GM19328 (cell line): Measurements from ENCODE around the gene BCL2L13.
"Not testable (repeated sequence)": the region's sequence is repeated elsewhere in the genome, so short reads cannot be mapped to it uniquely, and the experiment has no call there.

Experiments
- ATAC-seq: cut with Tn5 transposase; IDR thresholded peaks from one replicate; pipeline ENCODE4 v1.9.1; 2021; ENCODE audit warnings: mild to moderate bottlenecking, moderate library complexity; ENCODE audit not compliant: unreplicated experiment

Gene BCL2L13

GRCh38 chr22:17694193-17694592 lies 55.6 kb downstream of the BCL2L13 start:
- no peak for ATAC-seq

GRCh38 chr22:17694752-17695151 lies 56.2 kb downstream of the BCL2L13 start:
- ATAC-seq, result no peak

DNA sequence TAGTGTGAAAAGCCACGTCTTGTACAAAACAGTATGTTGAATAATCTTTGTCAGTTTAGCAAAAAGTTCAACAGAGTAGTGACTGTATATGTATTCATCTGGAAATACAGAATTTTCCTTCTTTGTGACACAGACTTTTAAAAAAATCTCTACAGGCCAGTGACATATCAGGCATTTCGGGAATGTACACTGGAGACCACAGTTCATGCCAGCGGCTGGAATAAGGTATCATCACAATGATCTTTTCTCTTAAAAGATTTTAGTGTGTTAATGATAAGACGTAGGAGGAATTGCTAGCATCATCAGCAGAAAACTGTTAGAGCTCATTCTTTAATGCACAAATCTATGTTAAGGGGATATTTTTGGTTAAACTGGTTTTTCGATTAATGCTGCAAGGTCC lies 57.4 kb downstream of the BCL2L13 start:
- ATAC-seq, result no peak

DNA sequence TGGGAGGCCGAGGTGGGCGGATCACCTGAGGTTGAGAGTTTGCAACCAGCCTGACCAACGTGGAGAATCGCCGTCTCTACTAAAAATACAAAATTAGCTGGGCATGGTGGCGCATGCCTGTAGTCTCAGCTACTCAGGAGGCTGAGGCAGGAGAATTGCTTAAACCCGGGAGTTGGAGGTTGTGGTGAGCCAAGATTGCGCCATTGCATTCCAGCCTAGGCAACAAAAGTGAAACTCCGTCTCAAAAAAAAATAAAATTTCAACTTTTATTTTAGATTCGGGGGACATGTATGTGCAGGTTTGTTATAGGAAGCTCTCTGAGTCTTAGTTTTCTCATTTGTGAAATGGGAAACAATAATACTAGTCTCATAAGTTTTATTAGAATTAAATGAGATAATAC lies 58.6 kb downstream of the BCL2L13 start:
- not testable (repeated sequence) for ATAC-seq

- ATAC-seq, result not testable (repeated sequence)
These were observed 59.7 kb downstream of the BCL2L13 start for GRCh38 chr22:17698276-17698675.

DNA sequence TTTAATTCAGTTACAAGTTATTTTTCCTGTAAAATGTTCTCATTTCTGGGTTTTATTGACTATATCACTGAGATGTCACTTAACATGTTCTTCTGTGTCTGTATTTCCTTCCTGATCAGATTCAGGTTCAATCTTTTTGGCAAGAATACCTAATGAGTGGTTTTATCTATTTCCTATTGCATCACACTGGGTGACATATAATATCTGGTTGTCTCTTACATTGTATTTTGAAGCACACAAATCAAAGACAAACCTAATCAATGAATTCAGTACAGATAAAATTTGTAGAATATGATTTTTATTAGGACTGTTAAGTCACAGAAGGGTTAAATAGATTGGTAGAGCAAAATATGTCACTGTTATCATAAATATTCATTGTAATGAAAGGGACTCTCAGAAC lies 60.4 kb downstream of the BCL2L13 start:
- no peak for ATAC-seq

DNA sequence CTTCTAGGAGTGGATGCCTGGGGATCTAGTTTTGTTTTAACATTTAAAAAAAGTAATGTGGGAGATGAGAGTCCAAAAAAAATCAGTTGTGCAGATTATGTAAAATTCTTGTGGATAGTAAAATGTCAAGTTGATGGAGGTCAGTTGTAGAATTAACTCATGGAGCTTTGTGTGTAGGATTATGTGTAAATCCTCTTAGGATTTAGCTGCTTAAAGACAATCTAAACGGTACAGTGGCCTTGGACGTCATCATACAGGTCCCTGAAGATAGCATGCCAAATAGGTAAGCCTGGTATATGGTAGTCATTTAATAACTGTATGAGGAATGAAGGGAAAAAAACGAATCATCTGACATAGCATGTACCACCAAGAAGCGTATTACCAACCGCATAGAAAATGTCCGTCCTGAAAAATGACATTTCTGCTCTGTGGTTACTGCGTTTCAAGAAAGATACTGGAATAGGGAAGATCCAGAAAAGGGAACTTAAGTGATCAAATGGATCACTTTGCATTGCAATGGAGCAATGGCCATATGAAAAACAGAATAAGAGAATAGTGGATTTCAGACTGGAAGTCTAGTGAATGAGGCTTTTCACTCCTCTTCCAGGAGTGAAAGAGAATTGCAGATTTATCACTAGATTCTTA lies 61.3 kb downstream of the BCL2L13 start:
- ATAC-seq, result no peak

DNA sequence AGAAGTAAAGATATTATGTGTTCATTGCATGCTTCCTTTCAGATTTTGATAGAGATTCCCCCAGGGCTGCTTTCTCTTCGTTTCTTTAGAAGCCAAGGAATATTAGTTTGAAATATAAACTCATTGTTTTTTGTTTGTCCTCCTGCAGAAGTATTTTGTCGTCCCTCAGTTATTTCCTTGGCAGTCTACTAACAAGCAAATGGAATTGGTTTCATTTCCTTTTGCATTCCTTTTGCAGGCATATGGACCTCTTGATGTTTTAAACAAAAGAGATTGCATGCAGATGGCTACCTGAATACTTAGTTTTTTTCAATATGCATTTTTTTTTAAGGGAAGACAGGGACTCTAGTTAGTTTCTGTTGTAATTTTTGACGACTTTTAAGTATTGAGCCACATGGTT lies 62.2 kb downstream of the BCL2L13 start:
- ATAC-seq, result no peak

DNA sequence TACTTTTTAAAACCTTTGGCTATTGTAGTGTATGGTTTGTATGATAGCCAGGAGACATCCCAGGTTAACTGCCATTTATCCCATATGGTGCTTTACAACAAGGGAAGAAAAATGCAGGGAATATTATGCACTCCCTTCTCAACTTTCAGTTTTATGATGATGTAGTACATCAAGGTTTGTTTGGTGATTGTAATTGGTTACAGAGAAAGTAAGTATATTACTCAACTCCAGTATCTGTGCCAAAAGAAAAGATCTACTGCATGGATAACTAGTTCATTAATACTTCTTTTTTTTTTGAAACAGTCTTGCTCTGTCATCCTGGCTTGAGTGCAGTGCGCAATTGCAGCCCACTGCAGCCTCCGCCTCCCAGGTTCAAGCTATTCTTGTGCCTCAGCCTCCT lies 65.3 kb downstream of the BCL2L13 start:
- no peak for ATAC-seq

DNA sequence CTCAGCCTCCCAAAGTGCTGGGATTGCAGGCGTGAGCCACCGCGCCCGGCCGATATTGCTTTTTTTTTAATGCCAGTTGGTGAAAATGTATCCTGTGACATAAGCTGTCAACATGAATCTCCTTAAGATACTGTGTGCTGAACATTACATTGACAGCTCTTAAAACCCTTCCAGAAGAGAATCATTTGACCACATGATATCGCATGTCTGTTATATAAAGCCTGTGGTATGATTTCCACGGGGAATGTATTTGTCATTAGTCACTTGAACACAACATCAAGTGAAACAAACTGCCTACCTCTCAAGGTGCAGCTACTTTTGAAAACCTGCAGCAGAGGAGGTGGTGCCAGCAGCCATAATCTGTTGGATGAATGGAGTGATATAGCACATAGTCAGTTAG lies 67.0 kb downstream of the BCL2L13 start:
- no peak for ATAC-seq

DNA sequence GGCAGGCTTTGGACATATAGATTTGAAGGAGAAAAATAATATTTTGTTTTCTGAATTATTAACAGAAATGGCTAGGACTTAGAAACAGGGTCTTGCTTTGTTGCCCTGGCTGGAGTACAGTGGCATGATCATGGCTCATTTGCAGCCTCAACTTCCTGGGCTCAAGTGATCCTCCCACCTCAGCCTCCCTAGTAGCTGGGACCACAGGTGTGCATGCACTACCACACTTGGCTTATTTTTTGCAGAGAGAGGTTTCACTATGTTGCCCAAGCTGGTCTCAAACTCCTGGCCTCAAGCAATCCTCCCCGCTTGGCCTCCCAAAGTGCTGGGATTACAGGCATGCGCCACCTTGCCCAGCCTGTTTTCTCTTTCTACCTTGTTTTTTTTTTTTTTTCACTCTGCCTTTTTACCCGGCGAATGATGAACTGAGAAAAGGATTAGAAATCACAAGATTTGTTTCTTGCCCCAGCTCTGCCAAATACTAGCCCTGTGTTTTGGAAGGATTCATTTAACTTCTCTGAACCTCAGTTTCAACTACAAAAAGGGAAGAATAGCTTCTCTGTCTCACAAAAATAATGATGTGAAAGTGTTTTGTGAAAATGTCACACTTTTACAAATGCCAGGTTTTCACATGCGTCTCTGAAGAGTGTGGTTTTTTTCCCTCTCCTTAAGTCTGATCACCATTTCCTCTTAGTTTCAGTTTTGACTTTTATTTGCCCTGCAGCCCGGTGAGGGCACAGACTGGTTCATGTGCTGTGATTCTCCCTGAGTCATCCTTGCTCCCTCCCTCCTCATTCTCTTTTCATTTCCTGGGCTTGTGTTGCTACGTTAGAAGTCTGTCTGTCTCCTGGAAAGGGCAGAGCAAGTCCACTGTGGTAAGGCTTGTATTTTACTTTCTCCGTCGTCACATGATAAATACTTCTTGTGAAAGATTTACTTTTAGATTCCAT lies 67.7 kb downstream of the BCL2L13 start:
- no peak for ATAC-seq

- no peak for ATAC-seq
These were observed 68.4 kb downstream of the BCL2L13 start for GRCh38 chr22:17706947-17707346.

DNA sequence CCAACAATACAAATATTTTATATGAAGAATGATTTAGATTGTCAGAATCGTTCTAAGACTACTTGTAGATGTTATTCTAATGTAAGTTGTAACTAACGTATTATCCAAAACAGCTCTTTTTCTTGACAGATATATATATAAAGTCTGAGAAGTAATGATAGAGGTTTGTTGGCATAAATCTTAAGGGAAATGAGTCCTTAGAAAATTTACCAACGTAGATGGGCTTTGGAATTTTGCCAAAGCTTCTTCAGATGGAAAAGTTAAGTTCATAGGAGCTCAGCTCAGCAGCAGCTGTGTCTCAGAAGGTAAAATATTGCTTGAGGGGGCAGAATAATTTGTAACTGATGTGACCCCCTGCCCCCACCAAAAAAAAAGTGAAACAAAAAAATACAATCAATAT lies 69.0 kb downstream of the BCL2L13 start:
- no peak for ATAC-seq

- ATAC-seq, result no peak
These were observed 71.5 kb downstream of the BCL2L13 start for GRCh38 chr22:17710023-17710422.

- no peak for ATAC-seq
These were observed 73.9 kb downstream of the BCL2L13 start for GRCh38 chr22:17712441-17712840.

- no peak for ATAC-seq
These were observed 78.0 kb downstream of the BCL2L13 start for GRCh38 chr22:17716529-17716928.

DNA sequence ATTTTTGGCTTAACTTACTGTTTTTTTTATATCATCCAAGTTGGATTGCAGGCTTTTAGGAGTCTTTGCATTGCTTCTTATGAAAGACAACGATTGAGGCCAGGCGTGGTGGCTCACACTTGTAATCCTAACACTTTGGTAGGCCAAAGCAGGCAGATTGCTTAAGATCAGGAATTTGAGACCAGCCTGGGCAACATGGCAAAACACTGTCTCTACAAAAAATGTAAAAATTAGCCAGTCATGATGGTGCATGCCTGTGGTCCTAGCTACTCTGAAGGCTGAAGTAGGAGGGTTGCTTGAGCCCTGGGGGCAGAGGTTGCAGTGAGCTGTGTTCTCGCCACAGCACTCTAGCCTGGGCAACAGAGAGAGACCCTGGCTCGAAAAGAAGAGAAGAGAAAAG lies 79.2 kb downstream of the BCL2L13 start:
- no peak for ATAC-seq

GRCh38 chr22:17719911-17720310 lies 81.4 kb downstream of the BCL2L13 start:
- no peak for ATAC-seq

- ATAC-seq, result no peak
These were observed 85.7 kb downstream of the BCL2L13 start for GRCh38 chr22:17724241-17724640.

- ATAC-seq, result no peak
These were observed 86.3 kb downstream of the BCL2L13 start for GRCh38 chr22:17724678-17725499.

GRCh38 chr22:17725500-17725796 lies 86.9 kb downstream of the BCL2L13 start:
- ATAC-seq, result no peak
